Stimulated activated CD4-positive, alpha-beta T cell treated with anti-CD3 and anti-CD28 coated beads, TNF-alpha, amount 100 ng/mL, for 1 hour (primary cell): Measurements from ENCODE around the gene SEPHS1.
"Not testable (repeated sequence)": the region's sequence is repeated elsewhere in the genome, so short reads cannot be mapped to it uniquely, and the experiment has no call there.

Source experiments
- DNase-seq, 3 donors: peaks; one replicate each; pipeline ENCODE4 v3.0.0-alpha.2; 2020; ENCODE audit warnings: low read depth in 3 of 3, low spot score in 1 of 3

SEPHS1 gene

DNA sequence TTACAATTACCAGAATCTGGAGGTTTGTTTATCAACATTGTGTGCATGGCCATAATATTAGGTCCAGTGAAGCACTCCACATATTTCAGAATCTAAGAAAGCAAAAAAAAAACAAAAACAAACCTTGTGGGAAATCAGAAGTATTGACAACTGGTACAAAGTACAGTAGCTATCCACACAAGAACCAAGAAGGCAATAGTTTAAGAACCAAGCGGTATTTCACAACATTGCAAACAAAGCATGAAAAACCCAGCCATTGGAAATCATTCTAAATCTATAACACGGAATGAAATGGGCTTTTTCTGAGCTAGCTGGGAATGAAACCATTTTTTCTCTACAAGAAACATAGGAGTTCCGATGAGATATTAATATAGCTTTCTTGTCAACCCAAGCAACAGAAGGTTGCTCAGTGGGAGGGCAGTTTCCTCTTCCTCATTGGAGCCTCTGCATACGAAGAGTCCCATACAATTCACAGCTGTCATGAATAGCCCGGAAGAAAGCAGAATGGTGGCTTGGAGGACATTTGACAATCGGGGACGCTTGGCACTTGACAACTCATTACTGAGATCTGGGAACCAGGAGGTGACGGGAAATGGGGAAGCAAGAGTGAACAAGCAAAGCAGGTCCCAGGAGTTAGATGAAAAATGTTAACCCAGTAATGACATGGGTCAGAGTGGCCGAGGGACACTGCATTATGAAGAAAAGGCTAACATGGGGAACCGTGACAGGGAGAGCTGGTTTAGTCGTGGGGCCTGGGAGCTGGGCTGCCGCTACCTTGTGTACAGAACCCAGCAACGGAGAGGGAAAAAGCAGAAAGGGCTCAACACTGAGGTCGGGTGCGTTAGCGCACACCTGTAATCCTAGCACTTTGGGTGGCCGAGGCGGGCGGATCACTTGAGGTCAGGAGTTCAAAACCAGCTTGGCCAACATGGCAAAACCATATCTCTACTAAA, 56.0 kb downstream of the SEPHS1 start:
- DNase-seq, result no peak

- DNase-seq, result no peak
Measured at GRCh38 chr10:13291061-13291460, 57.0 kb downstream of the SEPHS1 start.

DNA sequence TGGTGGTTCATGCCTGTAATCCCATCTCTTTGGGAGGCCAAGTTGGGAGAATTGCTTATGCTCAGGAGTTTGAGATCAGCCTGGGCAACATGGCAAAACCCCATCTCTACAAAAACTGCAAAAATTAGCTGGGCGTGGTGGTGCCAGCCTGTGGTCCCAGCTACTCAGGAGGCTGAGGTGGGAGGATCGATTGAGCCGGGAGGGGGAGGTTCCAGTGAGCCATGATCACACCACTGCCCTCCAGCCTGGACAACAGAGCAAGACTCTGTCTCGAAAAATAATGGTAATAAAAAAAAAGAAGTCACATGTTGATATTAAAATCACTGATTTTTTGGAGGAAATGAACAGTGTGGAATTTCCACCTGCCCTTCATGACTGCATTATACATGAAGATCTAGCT, 64.0 kb downstream of the SEPHS1 start:
- DNase-seq, result no peak

GRCh38 chr10:13282348-13282747, 65.7 kb downstream of the SEPHS1 start:
- not testable (repeated sequence) for DNase-seq

DNA sequence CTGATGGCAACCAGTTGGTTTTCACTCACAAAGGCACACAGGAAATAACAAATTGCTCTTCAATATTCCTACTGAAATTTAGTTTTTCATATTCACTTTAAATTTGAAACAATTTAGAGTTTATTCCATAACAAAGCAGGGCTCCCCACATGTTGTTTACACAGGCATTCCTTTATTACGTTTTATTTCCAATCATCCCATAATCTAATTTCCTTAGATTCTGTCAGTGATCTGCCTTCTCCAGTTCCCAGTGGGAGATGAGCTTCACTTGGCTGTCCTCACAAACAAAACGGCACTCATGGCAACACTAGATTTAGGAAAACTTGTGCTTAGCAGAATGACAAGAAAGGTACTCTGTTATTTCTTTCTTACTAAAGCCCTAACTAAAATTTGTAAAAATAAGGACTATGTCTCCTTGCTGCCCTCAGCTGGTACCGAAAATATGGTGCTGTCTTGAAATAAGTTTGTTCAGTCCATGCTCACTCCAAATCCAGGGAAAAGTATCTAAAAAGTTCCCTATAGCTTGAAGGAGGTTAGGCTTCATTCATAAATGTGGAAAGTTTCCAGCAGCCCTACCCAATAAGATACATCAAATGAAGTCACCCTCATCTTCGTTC, 71.2 kb downstream of the SEPHS1 start:
- no peak for DNase-seq

DNA sequence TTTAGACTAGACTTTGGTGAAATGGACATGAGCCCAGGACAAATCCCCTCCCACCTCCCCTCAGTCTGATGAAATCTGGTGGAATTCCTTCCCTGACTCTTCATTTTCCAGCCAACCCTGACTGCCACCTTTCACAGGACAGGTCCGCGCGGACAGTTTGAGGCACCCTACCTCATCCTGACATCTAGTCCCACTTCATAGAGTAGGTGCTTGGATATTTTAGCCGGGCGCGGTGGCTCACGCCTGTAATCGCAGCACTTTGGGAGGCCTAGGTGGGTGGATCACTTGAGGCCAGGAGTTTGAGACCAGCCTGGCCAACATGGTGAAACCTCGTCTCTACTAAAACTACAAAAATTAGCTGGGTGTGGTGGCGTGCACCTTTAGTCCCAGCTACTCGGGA, 71.9 kb downstream of the SEPHS1 start:
- not testable (repeated sequence) for DNase-seq

DNA sequence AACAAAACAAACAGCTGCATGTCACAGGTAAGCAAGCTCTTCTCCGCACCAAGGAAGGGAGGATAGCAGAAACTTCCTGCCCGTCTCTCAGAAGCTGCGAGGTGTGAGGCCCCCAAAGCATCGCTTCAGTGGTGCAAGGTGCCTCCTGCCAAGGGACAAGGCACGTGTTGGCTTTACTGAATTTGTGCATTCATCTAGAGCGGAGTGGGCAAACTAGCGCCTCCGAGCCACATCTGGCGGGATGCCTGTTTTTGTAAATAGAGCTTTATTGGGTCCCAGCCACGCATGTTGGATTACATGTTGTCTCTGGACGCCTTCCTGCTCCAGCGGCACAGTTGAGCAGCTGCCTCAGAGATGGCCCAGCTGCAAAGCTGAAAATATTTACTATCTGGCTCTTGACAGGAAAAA, 75.9 kb downstream of the SEPHS1 start:
- DNase-seq, result no peak

DNA sequence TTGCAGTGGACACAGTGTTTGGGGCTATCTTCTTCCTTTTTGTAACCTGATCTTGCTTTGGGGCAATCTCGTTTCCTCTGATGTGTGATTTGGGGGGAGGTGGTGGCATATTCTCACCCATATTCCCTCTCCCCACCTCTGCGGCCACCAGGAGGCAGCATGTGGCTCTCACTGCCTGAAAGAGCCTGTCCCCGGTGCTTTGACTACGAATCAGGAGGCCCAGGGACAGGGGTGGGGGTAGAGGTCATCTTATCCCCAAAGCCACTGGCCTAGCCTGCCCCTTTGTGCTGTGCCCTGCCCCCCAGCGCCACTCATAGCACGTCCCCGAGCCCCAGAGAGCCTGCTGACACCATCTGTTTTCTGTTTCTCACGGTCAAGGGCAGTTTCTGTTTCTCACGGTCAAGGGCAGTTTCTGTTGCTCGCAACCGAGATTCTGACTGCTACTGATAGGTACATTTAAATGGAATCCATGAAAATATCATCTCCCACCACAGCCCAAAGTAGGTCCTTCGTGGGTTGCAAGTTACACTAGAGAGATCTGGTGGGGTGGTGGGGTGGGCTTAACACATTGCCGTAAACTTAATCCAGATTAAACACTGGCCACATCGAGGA, 76.4 kb downstream of the SEPHS1 start:
- peak in 2 of 3 donors; percentile 11 to 22 for DNase-seq

GRCh38 chr10:13270877-13271551, 77.1 kb downstream of the SEPHS1 start:
- no peak for DNase-seq

GRCh38 chr10:13268841-13269240, 79.3 kb downstream of the SEPHS1 start:
- no peak for DNase-seq

GRCh38 chr10:13268310-13268709, 79.8 kb downstream of the SEPHS1 start:
- no peak for DNase-seq
